TTC549 (cell line): ENCODE data around the gene REXO4.
"Not testable (repeated sequence)": the region's sequence is repeated elsewhere in the genome, so short reads cannot be mapped to it uniquely, and the experiment has no call there.

Experiments
- FAIRE-seq: peaks from 2 replicates; lab custom pipeline; 2012; peaks lifted over from hg19 to GRCh38; lab: Jason Lieb, UNC

Gene REXO4

DNA sequence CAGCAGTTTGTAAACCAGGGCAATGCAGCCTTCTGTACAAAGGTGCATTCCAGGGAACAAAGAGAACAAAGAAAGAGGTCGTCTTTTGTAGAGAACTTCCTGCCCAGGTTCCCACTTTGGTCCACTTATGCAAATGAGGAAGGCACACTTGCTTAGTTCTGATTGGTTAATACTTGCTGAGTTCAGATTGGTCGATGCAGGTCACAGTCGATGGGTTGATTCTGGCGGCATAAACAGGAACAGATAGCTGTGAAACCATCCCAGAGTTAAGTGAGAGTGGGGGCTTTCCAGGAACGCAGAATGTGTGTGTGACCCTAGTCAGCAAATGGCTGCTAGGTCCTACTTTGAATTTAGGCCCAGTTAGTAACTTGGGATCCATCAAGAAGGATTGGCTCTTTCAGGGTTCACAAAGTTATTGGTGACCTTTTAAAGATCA, 2.6 kb upstream of the REXO4 start:
- no peak for FAIRE-seq

DNA sequence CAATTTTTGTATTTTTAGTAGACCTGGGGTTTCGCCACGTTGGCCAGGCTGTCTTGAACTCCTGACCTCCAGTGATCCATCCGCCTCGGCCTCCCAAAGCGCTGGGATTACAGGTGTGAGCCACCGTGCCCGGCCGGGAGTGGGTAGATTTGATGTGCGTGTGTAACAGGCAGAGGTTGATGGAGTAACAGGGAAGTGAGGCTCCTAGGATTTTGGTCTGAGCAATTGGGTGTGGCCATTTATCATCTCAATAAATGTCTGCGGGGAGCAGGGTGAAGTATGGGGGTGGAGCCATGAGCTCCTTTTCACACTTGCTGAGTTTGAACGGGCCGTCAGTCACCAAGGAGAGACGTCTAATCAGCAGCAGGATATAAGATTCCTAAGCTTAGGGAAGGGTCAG, 1.2 kb upstream of the REXO4 start:
- no peak for FAIRE-seq

DNA sequence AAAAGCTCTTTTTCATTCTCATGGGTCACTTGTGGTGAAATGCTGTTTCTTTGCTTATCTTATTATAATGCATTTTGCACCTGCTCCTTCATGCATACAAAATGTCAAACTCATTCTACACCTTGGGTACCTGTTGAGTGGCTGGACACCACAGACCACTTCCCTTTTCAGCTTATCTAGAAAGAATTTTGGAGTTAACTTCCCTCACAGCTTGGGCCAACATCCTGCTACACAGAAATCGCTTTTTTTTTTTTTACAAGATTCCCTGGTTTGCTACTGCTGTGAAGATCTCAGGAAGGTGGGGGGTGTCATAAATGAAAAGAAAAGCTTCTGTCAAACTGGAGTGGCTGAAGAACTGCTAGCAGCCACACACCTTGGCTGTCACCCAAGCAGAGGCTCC, 2.6 kb downstream of the REXO4 start:
- no peak for FAIRE-seq

DNA sequence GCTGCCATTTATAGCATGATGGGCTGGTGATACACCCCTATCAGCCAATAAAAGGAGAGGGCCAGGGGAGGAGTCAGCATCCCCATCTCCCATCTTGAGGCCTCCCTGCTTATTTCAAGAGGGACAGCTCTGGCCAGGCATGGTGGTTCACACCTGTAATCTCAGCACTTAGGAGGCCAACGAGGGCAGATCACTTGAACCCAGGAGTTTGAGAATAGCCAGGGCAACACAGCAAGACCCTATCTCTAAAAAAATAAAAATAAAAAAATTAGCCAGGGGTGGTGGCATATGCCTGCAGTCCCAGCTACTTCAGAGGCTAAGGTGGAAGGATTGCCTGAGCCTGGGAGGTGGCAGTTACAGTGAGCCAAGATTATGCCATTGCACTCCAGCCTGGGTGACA, 9.8 kb downstream of the REXO4 start:
- FAIRE-seq = no peak

DNA sequence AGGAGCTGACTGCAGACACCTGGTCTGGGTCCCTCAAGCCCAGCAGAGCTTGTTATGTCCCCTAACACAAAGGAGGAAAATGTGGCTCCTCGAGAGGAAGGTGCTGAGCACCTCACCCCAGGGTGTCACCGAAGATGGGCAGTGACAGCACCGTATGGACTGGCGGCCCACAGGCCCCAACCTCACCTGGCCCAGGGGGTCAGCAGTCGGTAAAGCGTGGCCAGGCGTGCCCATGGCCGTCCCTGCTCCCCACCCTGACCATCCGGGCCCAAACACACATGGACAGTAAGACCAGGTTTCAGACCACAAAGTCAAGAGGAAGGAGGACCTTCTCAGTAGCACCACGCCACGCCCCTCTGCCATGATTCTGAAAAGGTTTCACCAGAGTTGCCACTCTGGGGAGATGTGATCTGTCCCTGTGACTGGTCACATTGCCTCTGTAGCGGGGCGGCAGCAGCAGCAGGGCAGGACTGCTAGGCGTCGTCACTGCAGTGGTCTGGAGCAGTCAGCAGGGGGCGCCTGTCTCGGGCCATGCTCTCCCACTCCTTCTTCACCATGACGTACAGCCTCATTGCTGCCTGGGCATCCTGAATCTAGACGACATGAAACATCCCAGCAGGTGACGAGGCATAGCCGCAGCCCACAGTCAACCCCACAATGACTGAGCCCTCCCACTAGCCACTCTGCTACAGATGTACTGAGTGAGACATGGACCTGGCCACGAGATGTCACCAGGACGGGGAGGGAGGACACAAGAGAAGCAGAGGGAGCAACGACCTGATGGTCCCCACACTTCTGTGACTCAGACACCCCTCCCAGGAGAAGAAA, 11.1 kb downstream of the REXO4 start:
- no peak for FAIRE-seq

DNA sequence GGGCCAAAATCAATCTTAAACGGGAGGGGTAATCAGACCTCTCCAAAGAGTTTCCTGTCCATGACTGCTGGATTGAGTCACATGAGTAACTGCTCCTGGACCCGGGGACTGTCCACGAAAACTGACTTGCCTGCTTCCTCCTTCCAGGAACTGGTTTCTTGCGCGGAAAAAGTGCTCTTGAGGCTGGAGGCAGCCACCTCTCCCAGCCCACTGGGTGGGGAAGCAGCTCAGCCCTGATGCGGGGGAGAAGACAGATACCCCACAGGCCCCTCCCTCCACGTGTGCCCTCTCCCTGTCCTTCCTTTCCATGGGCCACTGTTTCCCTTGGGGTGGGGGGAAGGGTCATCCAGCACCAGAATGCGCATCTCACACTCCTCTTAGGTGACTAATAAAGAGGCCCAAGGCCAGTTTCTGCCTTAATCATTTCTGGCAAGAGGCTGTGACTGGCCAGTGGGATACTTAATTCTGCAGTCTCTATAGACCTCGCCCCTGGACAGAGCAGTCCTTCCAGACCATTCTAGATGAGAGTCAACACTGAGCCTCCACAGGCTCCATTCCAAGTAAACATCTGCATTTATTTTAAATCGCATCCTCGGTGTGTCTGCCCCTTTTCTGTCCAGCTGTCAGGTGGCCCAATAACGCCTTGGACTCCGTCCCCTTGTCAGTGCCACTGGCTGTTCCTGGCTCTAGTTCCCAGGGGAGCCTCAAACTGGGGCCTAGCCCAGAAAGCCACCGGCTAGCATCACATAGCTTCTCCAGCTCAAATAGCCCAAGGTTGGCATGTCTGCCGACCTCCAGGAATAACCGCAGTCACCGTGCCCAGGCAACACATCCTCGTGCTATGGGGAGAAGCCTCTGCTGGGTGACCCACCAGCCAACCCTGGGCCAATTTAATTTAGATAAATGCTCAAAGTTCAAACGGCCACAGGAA, 12.0 kb downstream of the REXO4 start:
- no peak for FAIRE-seq

DNA sequence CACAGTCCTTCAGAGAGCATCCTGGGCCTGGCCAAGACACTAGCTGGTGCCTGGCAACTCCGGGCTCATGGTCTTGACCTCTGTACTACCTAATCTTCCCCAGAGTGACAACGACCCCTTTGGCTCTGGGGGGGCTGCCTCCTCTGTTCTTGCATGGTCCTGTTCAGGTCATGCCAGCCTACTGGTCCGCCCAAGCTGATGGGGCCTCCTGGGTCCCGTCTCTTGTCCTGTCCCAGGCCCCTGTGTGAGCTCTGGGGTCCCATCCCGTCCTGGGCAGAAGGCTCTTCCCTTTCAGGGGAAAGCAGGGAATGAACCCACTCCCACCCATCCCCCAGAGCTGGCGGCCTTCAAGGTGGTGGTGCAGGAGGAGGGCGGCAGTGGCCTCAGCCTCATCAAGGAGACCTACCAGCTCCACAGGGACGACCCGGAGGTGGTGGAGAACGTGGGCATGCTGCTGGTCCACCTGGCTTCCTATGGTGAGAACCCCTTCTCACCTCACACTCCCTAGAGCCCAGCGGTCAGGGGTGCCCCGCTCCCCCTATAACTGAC, 13.3 kb downstream of the REXO4 start:
- FAIRE-seq = no peak

DNA sequence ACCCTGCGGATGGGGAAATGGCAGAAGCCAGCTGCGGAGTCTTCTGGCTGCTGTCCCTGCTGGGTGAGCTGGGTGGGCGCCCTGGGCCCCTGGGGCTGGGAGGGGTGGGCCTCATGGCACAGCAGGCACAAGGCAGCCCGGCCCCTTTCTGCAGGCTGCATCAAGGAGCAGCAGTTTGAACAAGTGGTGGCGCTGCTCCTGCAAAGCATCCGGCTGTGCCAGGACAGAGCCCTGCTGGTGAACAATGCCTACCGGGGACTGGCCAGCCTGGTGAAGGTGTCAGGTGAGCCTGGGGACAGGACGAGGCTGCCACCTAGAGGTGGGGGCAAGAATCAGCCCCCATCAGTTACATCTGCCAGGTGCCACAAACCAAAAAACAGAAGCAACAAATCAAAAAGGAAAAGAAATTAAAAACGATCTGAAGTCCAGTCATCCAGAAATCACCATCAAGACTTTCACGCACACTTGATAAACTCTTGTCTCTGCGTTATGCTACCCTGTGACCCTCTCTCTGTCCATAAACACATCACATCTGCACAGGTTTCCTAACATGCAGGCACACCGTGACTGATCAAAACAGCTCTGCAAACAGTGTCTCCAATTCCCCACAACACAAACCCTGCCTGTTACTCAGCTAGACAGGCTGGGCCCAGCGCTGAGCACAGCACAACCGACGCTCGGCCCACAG, 13.9 kb downstream of the REXO4 start:
- FAIRE-seq = no peak

DNA sequence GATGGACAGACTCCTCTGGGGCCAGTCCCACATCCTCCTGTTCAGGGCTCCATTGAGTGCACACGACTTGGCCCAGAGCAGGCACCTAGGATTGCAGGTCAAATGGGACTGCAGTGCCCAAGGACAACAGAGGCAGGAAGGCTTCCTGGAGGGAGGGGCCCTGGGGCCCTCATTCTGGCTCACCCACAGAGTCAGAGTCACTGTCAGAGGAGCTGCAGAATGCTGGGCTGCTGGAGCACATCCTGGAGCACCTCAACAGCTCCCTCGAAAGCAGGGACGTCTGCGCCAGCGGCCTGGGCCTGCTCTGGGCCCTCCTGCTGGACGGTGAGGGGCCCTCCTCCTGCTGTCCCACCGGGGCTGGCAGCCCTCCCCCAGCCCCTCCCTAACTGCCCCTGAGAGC, 15.1 kb downstream of the REXO4 start:
- no peak for FAIRE-seq

DNA sequence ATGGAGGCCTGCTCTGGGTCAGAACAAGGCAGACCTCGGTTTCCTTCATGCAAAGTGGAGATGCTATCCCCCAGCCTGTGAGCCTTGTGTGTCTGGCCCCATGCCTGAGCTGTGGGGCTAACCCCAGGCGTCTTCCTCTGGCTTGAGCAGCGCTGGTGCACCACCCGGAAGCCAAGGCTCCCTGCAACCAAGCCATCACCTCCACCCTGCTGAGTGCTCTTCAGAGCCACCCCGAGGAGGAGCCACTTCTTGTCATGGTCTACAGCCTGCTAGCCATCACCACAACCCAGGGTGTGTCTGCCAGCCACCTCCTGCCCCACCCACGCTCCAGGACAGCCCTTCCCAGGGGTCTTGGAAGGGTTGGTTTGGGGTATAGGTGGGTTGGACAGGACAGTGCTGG, 16.2 kb downstream of the REXO4 start:
- no peak for FAIRE-seq

DNA sequence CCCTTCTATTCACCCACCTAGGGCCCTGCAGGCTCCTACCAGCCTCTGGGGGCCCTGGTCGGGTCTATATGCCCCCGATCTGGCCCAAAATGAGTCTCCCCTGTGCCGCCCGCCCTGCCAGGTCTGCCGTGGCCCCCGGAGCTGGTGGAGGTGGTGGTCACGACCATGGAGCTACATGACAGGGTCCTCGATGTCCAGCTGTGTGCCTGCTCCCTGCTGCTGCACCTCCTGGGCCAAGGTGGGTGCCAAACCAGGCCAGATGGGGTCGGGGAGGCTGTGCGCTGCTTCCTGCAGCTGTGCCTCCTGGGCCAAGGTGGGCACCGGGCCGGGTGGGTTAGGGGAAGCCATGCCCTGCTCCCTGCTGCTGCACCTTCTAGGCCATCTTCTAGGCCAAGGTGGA, 17.5 kb downstream of the REXO4 start:
- FAIRE-seq = no peak

DNA sequence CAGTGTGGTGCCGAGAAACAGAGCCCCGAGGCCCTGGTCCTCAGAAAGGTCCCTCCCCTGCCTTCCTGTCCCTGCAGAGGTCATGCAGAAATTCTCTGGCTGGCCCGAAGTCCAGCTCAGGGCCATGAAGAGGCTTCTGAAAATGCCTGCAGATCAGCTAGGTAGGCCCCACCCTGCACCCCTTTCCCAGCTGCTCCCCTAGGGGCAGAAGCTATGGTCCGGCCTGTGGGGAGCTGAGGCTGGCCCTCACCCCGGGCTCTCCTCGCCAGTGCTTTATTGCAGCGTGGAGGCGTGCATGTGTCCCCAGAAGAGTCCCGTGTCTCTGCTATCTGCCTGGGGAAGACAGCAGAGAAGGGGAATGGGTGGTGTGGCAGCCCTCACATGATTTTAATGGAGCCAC, 19.9 kb downstream of the REXO4 start:
- FAIRE-seq = no peak

DNA sequence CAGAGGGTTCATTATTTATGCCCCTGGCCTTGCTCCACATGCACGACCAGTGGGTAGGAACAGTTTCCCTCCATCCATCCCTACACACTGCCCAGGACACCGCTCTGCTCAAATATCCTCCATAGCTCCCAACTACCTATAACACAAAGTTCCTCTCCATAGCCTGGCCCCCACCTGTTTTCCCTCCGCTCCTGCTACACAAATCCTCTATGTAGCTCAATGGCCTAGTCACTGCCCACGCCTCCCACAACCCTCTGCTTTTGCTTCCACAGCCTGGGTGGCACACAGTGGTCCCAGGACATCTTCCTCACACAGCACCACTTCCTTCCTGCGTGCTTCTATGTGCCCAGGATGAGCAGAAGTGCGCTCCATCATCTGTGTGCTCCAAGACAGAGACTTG, 20.4 kb downstream of the REXO4 start:
- FAIRE-seq = no peak

DNA sequence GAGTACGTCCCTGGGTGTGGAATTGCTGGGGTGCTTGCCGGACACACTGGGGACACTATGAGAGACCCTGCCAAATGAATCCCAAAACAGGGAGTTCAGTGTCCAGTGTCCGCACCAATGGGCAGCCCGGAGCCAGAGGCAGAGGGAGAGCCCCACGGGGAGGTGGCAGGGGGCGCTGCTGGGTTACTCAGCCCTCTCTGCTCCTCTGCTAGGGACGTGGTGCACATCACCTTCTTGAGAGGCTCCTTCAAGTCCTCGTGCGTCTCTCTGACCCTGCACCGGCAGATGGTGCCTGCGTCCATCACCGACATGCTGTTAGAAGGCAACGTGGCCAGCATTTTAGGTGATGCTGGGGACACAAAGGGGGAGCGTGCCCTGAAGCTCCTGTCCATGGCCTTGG, 20.9 kb downstream of the REXO4 start:
- no peak for FAIRE-seq

DNA sequence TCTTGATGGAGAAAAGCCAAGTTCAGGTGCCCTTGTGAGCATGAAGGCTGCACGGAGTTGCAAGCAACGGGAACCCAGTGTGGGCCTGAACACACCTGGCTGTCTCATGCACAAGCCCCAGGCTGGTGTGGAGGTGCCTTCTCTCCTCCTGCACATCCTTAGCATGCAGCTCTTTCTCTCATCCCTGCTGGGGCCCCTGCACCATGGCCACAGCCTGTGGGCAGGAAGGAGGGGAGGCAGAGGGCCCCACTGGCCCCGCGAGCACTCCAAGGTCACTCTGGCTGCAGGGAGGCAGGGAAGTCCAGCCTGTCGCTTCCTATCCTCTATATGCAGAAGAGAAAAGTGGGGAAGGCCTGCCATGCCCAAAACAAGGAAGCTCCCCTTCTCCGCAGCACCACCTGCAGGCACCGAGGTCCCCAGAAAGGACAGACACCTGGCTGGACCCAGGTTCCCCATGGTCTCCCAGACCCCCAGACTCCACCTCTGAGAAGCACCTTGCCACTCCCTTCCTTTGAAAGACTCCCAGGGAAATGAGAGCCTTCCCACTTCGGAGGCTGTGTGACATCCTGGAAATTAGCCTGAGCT, 23.0 kb downstream of the REXO4 start:
- no peak for FAIRE-seq

DNA sequence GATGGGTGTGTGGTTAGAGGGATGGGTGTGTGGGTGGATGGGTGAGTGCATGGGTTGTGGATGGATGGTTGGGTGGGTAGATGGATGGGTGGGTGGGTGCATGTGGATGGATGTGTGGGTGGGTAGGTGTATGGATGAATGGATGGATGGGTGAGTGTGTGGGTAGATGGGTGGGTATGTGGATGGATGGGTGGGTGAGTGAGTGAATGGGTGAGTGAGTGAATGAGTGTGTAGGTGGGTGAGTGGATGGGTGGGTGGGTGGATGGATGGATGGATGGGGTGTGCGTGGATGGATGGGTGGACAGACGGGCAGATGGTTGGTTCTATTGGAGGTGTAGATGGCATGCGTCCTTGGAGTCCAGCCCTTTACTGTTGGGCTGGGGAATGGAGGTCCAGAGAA, 24.4 kb downstream of the REXO4 start:
- no peak for FAIRE-seq

DNA sequence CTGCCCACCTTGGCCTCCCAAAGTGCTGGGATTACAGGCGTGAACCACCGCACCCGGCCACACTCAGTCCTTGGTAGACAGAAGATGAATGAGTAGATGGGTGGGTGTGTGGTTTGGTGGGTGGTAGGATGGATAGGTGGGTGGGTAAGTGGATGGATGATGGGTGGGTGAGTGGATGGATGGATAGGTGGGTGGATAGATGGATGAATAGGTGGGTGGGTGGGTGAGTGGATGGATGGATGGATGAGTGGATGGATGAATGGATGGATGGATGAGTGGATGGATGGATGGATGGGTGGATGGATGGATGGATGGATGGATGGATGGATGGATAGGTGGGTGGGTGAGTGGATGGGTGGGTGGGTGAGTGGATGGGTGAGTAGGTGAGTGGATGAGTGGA, 25.5 kb downstream of the REXO4 start:
- not testable (repeated sequence) for FAIRE-seq

DNA sequence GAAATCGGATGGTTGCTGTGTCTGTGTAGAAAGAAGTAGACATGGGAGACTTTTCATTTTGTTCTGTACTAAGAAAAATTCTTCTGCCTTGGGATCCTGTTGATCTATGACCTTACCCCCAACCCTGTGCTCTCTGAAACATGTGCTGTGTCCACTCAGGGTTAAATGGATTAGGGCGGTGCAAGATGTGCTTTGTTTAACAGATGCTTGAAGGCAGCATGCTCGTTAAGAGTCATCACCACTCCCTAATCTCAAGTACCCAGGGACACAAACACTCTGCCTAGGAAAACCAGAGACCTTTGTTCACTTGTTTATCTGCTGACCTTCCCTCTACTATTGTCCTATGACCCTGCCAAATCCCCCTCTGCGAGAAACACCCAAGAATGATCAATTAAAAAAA, 26.4 kb downstream of the REXO4 start:
- FAIRE-seq = not testable (repeated sequence)

DNA sequence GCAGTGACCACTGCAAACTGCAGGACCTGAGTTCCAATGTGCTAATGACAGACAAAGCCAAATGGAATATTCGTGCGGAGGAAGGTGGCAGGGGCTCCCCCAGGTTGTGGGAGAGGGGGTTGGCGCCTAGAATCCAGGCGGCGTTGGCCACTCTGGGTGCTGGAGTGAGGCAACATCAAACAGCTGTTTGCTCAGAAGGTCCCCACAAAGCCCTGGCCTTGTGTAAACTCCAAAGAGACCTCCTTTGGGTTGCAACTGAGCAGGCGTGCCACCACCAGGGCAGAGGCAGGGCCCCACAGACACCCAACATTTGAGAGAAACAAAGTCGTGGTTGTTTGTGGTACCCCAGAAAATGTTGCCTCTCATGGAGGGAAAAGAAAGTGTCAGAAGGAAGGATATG, 27.1 kb downstream of the REXO4 start:
- no peak for FAIRE-seq

DNA sequence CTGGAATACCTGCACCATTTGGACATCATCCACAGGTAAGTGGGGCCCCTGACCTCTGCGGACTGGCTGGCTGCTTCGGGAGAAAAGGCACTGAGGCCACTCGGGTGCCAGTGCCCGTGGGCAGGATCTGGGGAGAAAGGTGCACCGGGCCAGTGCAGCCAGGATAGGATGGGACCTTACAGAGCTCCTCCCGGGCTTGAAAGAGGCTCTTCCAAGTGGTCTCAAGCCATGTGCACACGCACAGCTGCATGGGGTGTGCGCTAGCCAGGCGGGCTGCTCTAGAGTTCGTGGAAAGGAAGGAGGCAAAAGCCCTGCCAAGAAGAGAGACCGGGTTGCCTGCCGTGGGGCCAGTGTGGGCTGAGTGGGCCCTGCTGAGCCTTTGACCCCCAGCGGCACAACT, 28.2 kb downstream of the REXO4 start:
- no peak for FAIRE-seq

DNA sequence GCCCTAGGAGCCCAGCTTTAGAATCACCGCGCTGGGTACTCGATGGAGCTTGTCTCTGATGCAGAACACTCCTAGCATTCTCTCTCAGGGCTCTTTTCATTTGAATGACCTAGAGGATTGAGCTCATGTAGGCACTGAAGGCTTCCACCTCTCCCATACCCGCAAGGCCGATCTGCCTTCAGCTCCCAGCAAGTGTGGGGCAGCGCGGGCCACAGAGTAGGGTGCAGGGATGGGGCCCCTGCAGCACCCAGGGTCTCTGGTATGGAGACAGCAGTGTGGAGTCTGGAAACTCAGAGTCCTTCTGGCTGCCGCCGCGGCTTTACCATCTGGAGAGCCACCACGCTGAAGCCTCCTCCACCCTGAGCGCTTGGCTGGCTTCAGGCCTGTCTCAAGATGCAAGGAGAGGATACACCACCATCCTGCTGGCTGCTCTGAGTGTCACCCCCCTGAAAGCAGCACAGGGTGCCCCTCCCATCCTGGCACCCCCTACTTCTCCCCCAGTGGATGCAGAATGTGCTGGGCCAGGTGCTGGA, 28.7 kb downstream of the REXO4 start:
- no peak for FAIRE-seq

DNA sequence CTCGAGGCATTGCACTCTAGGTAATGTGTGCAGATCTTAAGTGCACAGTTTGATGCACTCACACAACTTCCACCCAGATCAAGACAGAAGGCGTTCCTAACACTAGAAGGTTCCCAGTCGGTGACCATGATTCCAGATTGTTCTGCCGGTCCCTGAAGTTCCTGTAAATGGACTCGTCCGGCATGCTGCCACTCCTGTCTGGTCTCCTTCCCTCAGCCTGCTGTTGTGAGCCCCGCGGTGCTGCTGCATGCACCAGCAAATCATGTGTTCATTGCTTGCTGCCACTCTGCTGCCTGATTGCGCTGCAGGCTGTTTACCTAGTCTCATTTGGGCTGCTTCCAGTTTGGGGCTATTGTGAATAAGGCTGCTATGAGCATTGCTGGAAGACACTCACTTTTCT, 30.1 kb downstream of the REXO4 start:
- FAIRE-seq = no peak
